ENCODE data around the gene DNAJC5. TPM values are rescaled to one million over a fixed set of nuclear protein-coding genes. Genes with fewer than 3 reads are reported as not detected.

DNAJC5 gene
- total RNA-seq, 2 donors from 2014 or later, result 58.9 to 63.9 TPM

DNA sequence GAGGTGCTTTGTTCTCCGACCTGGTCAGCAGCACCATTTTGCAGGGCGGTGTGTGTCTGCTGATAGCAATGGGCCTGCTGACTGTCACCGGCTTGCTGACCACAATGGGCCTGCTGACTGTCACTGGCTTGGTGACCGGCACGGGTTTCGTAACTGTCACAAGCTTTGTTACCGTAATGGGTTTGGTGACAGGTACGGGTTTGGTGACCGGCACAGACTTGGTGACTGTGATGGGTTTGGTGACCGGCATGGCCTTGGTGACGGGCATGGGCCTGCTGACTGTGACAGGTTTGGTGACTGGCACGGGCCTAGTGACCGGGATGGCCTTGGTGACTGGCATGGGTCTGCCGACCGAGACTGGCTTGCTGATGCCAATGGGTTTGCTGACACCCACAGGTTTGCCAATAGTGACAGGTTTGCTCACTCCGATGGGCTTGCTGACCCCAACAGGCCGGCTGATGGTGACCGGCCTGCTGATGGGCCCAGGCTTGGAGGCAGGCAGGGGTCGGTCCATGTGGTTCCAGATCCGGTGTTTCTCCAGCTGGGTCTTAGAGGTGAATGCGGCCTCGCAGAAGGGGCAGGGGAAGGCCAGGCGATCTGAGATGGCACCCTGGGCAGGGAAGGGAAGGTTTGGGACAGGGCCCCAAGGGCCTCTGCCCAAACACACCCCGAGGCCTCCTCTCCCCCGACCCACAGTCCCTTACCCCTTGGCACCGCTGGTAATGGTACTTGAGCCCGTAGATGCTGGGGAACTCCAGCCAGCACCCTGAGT lies 71.4 kb downstream of the DNAJC5 start:
- Histone ChIP-seq H3K9ac (ENCODE audit: low read depth in 2 of 2, low read length in 2 of 2) (no peak overlapping the region), H3K27me3 (peaks cover 5% of the 10 kb centered on the region), H3K27ac (no peak overlapping the region), H3K4me3 (no peak overlapping the region), H3K36me3 (no peaks in the 10 kb centered on the region), H3K4me1 (no peaks in the 10 kb centered on the region), H3K9me3 (no peaks in the 10 kb centered on the region)
- TF ChIP-seq, protein P1, sequence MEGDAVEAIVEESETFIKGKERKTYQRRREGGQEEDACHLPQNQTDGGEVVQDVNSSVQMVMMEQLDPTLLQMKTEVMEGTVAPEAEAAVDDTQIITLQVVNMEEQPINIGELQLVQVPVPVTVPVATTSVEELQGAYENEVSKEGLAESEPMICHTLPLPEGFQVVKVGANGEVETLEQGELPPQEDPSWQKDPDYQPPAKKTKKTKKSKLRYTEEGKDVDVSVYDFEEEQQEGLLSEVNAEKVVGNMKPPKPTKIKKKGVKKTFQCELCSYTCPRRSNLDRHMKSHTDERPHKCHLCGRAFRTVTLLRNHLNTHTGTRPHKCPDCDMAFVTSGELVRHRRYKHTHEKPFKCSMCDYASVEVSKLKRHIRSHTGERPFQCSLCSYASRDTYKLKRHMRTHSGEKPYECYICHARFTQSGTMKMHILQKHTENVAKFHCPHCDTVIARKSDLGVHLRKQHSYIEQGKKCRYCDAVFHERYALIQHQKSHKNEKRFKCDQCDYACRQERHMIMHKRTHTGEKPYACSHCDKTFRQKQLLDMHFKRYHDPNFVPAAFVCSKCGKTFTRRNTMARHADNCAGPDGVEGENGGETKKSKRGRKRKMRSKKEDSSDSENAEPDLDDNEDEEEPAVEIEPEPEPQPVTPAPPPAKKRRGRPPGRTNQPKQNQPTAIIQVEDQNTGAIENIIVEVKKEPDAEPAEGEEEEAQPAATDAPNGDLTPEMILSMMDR (IDR thresholded peaks at IDR 0.05), result no peak
- DNase-seq, result peak; percentile 11
- intact Hi-C loops (cut with DNase I), result no loop called here

DNA sequence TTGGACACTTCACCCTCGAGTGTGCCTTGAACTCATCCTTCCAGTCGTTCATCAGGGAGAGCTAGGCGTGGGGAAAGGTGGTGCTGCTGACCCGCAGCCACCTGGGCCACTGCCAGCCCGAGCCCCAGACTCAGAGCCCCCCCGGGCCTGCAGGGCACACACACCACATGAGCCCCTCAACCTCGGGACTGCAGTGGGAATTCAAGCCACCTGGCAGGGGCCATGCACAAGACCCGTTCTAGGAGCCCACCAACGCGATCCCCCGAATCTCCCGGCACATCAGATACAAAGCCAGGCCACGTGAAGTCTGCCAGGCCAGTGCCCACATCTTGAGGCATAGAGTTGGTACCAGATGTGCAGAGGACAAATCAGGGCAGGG lies 72.0 kb downstream of the DNAJC5 start:
- TF ChIP-seq, protein P1 (IDR thresholded peaks at IDR 0.05), result no peak
- Histone ChIP-seq H3K36me3 (no peaks in the 10 kb centered on the region), H3K9me3 (no peaks in the 10 kb centered on the region), H3K4me3 (no peak overlapping the region), H3K4me1 (no peaks in the 10 kb centered on the region), H3K27ac (no peak overlapping the region), H3K9ac (ENCODE audit: low read depth in 2 of 2, low read length in 2 of 2) (no peak overlapping the region), H3K27me3 (peaks cover 5% of the 10 kb centered on the region)
- DNase-seq, result no peak
- intact Hi-C loops (cut with DNase I), result no loop called here

DNA sequence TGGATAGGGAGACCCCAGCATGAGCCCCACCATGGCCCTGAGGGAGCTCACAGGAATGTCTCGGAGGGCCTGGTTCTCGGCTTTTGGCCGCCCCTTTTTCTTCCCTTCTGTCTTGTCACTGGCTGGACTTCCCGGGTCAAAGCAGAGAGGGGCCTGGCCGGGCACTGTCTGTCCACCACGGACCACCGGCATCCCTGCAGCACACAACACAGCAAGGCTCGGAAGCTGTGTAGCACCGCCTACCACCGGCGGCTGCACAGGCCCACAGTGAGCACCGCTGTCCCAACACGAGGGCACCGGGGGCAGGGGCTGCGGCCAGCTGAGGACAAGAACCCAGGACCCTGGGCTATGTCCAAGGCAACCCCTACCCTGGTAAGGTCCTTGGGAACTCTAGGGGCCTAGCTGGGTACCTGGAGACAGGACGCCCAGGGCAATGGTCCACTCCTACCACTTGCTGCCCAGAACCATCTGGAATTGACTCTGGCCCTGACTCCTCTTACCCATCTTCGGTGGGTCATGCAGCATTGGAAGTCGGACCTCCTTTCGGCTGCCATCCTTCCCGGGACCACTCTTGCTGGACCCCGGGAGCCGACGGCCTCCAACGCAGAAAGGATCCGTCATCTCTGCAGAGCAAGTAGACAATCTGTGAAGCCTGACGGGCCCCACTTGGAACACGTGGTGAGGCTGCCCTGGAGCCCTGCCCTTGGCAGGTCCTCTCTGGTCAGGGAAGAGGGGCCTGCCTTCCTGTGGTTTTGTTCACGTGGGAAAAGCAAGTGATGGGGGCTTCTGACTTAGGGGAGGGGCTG lies 72.6 kb downstream of the DNAJC5 start:
- no peak overlapping the region for H3K4me3 ChIP-seq
- intact Hi-C loops (cut with DNase I), result no loop called here
- no peaks in the 10 kb centered on the region for H3K36me3 ChIP-seq
- H3K9ac ChIP-seq (ENCODE audit: low read depth in 2 of 2, low read length in 2 of 2), result no peak overlapping the region
- H3K9me3 ChIP-seq, result no peaks in the 10 kb centered on the region
- H3K4me1 ChIP-seq, result no peaks in the 10 kb centered on the region
- TF ChIP-seq, protein P1 (IDR thresholded peaks at IDR 0.05), result no peak
- DNase-seq, result peak; percentile 16
- no peak overlapping the region for H3K27ac ChIP-seq
- peaks cover 5% of the 10 kb centered on the region for H3K27me3 ChIP-seq

DNA sequence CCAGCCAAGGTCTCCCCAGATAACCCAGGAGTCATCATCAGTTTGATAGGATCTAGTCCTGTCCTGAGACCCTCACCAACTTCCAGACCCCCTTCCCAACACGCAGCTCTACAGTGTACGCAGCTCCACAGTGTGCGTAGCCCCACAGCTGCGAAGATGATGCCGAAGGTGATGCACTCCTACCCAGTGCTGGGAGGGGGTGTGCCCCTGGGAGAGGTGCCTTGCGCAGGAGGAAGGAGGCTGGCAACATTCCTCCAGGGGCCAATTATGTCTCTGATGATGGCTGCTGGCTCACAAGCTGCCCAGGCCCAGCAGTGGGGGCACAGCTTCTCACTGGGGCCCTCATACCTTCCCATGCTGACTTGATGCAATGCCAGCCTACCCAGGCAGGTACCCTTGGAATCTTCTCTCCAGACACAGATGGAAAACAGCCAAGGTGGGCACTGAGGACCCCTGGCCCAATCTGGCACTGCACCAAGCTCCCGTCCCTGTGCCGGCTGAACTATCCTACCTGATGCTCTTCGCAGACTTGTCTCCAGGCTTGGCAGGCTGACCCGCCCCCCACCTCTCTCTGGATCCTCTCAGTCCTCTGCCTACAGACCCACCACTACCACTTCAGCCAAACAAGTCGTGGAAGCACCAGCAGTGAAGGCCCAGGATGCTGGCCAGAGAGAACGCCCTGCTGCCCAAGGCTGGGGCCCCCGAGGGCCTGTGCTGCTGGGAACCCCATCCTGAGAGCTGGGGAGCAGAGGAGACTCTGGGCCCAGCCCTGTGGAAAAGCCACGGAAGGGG lies 73.4 kb downstream of the DNAJC5 start:
- Histone ChIP-seq H3K9me3 (no peaks in the 10 kb centered on the region), H3K27ac (no peak overlapping the region), H3K4me3 (peak overlapping the region; percentile 45), H3K27me3 (peaks cover 5% of the 10 kb centered on the region), H3K4me1 (no peaks in the 10 kb centered on the region), H3K9ac (ENCODE audit: low read depth in 2 of 2, low read length in 2 of 2) (peak overlapping the region in 1 of 2 donors; percentile 87), H3K36me3 (no peaks in the 10 kb centered on the region)
- no peak for DNase-seq
- TF ChIP-seq, protein P1 (IDR thresholded peaks at IDR 0.05), result no peak
- intact Hi-C loops (cut with DNase I), result no loop called here

All from colonic mucosa (tissue), 4 donors.